Activated CD4-positive, alpha-beta memory T cell treated with anti-CD3 and anti-CD28 coated beads for 36 hours (primary cell): ENCODE data around the gene AUH. TPM values are rescaled to one million over a fixed set of nuclear protein-coding genes. Genes with fewer than 3 reads are reported as not detected.

Experiments
- CTCF ChIA-PET: fragments of 350-600 bp; sonication (Branson Sonifier 250); formaldehyde crosslinking; loops from one replicate; lab custom pipeline; 2021; ENCODE audit warnings: antibody characterized with exemption, inconsistent platforms; lab: Charles Lee
- POLR2A ChIA-PET: fragments of 350-600 bp; sonication (Branson Sonifier 250); formaldehyde crosslinking; loops from one replicate; lab custom pipeline; 2021; ENCODE audit warnings: antibody characterized with exemption; lab: Charles Lee
- DNase-seq: peaks from one replicate; pipeline ENCODE4 v3.0.0-alpha.2; 2020
- H3K27ac Mint-ChIP-seq: one replicate; pipeline ENCODE4 v1.8.0; 2021; ENCODE audit warnings: mixed read lengths
- H3K27me3 Mint-ChIP-seq: one replicate; pipeline ENCODE4 v1.8.0; 2021; ENCODE audit warnings: mixed read lengths
- H3K36me3 Mint-ChIP-seq: one replicate; pipeline ENCODE4 v1.8.0; 2021; ENCODE audit warnings: mixed read lengths
- H3K4me1 Mint-ChIP-seq: one replicate; pipeline ENCODE4 v1.8.0; 2021; ENCODE audit warnings: low read depth, mixed read lengths
- H3K4me3 Mint-ChIP-seq: one replicate; pipeline ENCODE4 v1.8.0; 2021; ENCODE audit warnings: mild to moderate bottlenecking, mixed read lengths
- H3K9me3 Mint-ChIP-seq: one replicate; pipeline ENCODE4 v1.8.0; 2021; ENCODE audit warnings: mixed read lengths
- intact Hi-C: fragments of 100-400 bp; cut with micrococcal nuclease; formaldehyde crosslinking; loops from one replicate; pipeline ENCODE4 v1.15.1; 2023
- total RNA-seq, 2 experiments: library from RNA; stranded (reverse); gene quantifications; one replicate each; pipeline ENCODE4 v1.2.3, GENCODE V29; 2021

The AUH gene
- total RNA-seq, 2 experiments from 2014 or later = 38.8 to 40.9 TPM

DNA sequence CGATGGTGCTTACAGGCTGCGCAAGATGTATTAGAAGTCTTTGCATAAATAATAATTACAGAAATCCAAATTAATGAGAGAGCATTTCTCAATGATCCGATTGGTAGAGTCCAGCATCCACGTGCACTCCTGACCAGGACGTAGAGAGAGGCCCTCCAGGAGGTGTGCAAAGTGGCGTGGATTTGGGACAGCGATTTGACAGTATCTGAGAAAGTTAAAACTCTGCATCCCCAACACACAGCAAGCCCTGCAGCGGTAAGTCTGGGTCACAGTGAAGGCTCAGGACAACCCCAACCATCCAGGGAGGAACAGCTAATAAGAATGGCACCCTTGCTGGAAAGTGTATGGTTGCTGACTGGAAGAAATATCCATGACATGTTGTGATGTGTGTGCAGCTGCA is 180.2 kb downstream of the AUH start:
- peaks cover 23% of the 10 kb centered on the region for H3K4me1 Mint-ChIP-seq
- CTCF ChIA-PET = no interaction called here
- H3K9me3 Mint-ChIP-seq = no peaks in the 10 kb centered on the region

DNA sequence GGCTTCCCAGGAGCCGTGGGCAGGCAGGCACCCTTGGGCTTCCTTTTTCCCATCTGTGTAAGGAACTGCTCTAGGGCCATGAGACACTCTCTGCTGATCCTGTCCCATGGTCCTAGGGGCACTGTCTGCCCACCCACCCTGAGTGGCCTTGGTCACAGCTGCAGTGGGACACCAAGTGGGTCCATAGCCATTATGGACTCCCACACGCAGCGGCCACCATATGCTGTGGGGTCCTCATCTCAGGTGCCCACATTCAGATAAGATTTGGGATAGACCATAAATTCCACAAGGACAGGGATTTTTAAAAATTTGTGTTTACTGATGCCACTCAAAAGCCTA is 180.8 kb downstream of the AUH start:
- ChIA-PET CTCF (no interaction called here), POLR2A (no interaction called here)
- peak; percentile 5 for DNase-seq
- no peaks in the 10 kb centered on the region for H3K9me3 Mint-ChIP-seq
- H3K27ac Mint-ChIP-seq = no peak overlapping the region
- H3K4me1 Mint-ChIP-seq = peaks cover 19% of the 10 kb centered on the region
- intact Hi-C loops = no loop called here
- H3K27me3 Mint-ChIP-seq = no peaks in the 10 kb centered on the region
- H3K36me3 Mint-ChIP-seq = no peaks in the 10 kb centered on the region
- H3K4me3 Mint-ChIP-seq = no peak overlapping the region

More for the DNA sequence above, 180.2 kb downstream of the AUH start:
- intact Hi-C loops = no loop called here
- H3K4me3 Mint-ChIP-seq = no peak overlapping the region
- no peaks in the 10 kb centered on the region for H3K36me3 Mint-ChIP-seq
- DNase-seq = peak; percentile 4
- no peak overlapping the region for H3K27ac Mint-ChIP-seq
- no peaks in the 10 kb centered on the region for H3K27me3 Mint-ChIP-seq
- POLR2A ChIA-PET = no interaction called here

DNA sequence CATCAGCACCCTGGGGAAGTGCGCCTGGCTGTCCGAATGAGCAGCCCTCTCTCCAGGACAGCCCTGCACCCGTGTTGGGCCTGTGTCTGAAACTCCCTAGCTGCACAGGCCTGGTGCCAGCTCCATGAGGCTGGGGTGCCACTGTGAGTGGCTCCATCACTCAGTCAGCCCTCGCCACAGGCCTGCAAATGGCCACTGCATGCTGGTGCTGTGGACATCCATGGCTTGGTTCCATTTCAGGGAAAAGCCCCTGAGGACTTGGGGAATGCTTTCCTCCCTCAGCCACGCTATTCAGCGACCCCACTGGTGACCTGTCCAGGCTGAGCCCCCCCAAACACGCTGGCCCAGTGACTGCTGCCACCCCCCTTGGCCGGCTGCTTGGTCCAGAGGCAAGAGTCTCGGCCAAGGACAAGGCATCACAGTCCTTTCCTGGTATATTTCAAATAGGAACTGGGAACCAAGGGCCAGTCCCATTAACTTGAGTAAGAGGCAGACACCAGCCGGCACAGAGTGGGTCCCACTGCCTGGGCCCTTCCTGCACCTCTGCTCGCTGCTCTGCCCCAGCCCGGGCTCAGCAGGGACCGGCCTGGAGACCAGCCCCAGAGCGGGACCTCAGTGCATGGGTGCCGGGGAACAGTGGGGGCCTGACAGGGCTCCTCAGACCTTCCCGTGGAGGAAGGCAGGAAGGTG is 181.3 kb downstream of the AUH start:
- Mint-ChIP-seq H3K27ac (no peak overlapping the region), H3K4me1 (peaks cover 23% of the 10 kb centered on the region), H3K4me3 (no peak overlapping the region), H3K27me3 (no peaks in the 10 kb centered on the region), H3K36me3 (no peaks in the 10 kb centered on the region), H3K9me3 (no peaks in the 10 kb centered on the region)
- ChIA-PET CTCF (no interaction called here), POLR2A (no interaction called here)
- peak; percentile 5 for DNase-seq
- intact Hi-C loops = no loop called here

DNA sequence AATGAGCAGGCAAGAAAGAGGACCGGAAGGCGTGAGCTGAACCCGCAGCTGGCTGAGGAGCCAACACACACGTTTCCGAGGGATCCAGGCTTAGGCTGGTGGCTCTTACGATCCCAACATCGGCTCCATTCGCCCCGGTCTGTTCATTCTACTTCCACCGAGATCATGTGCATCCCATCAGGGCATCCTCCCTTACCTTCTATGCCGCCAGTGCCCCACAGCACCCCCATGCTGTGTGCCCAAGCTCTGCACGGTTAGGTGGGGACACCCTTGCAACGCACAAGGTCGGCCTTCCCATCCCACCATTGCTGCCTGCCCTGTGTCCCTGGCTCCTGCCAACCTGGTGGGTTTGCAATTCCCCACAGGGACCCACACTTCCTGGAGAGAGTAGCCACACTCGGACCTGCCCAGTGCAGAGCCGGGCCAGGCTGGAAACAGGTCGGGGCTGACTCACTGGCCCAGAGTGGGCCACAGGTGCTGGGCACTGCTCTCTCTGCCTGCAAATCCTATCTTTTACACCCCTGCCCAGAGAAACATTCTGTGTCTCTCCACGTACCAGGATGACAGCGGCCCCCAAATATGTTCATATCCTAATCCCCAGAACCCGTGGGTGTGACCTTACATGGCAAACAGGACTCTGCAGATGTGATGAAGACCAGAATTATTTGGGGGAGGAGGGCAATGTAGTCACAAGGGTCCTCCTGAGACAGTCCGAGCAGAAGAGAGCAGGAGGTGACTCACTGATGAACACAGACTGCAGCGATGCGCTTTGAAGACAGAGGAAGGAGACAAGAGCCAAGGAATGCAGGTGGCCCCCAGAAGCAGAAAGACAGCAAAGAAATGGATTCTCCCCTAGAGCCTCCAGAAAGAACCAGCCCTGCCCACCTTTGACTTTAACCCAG is 182.2 kb downstream of the AUH start:
- intact Hi-C loops = no loop called here
- DNase-seq = peak; percentile 9
- Mint-ChIP-seq H3K4me3 (no peak overlapping the region), H3K9me3 (no peaks in the 10 kb centered on the region), H3K27ac (no peak overlapping the region), H3K36me3 (no peaks in the 10 kb centered on the region), H3K27me3 (no peaks in the 10 kb centered on the region), H3K4me1 (peaks cover 30% of the 10 kb centered on the region)
- ChIA-PET POLR2A (interaction anchor here (2.5 to 2.7 kb wide), 2 partner anchors 28 to 48 kb away, joined by 9 to 22 read pairs; no protein-coding TSS in a partner anchor), CTCF (no interaction called here)

DNA sequence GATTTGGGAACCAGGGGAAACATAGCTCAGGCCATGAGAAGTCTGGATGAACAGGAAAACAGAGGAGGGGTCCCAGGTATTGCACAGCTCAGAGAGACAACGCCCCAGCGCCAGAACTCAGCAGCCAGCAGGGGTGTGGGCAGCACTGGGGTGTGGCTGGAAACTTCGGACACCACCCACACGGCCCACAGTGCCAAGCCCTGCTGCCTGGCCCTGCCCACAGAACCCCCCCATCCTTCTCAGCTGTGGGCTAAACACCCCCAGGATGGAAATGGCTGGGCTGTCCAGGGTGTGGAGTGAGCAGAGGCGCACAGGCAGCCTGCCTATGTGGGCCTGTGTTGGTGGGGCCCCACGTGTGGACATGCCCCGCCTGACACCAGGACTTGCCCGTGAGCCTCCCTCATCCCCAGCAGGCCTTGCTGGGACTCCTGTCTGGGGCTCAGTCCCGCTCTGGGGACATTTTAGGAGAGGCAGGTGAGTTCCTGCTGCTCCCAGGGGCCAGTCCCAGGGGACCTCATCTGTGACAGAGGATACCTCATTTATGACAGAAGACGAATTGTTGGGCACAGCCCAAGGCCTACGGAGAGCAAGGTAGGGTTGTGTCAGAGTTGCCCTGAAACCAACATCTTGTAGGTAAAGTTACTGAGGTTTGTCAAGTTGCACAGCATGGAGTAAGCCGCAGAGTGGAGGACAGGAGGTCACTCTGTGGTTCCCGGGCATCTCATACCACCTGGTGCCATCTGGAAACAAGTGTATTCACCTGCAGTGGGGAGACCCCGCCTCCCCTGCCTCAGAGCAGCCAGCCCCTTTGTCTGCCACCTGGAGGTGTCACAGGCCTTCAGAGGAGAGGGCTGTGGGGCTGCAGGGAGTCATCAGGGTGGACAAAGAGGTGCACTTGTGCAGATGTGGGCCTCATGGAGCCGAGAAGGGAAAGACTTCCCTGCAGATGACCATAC is 183.2 kb downstream of the AUH start:
- DNase-seq = peak; percentile 9
- no peaks in the 10 kb centered on the region for H3K9me3 Mint-ChIP-seq
- ChIA-PET POLR2A (interaction anchor here (0.5 to 4.8 kb wide), 14 partner anchors 8 to 241 kb away, joined by 3 to 29 read pairs (median 6); no protein-coding TSS in a partner anchor), CTCF (interaction anchor here (0.6 to 2.0 kb wide), 4 partner anchors 8 to 26 kb away, joined by 4 to 6 read pairs (median 6); no protein-coding TSS in a partner anchor)
- H3K36me3 Mint-ChIP-seq = no peaks in the 10 kb centered on the region
- H3K27ac Mint-ChIP-seq = peak overlapping the region; percentile 89
- H3K27me3 Mint-ChIP-seq = no peaks in the 10 kb centered on the region
- intact Hi-C loops = loop anchor here (1.0 kb wide), 1 partner anchor 15 kb away; no protein-coding TSS in a partner anchor
- H3K4me1 Mint-ChIP-seq = peaks cover 36% of the 10 kb centered on the region
- no peak overlapping the region for H3K4me3 Mint-ChIP-seq

DNA sequence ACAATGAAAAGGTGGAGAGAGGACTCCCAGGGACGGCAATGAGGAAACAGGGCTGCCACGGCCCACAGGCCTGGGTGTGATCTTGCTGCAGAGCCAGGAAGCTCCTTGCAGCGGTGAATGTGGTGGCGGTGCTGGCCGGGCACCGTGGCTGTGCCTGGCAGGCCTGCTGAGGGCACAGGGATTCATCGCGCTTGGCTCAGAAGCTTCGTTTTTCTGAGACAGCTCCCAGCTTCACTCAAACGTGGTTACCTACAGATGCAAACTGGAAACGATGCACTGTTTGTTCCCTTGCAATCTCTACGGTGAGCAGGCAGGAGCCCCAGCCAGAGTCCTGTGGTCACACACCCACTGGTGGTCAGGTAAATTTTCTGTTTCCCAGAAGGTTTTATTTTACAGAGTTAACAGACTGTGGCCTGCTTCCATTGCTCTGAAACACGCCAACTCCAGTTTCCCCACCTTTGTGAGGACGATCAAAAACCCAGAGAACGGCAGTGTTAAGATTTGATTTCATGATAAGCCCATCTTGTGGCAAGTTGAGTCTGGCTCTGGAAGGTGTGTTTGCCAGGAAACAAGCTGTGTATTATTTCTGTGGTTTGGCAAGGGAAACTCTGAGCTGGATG is 183.9 kb downstream of the AUH start:
- CTCF ChIA-PET = interaction anchor here (0.6 to 2.0 kb wide), 6 partner anchors 9 to 263 kb away, joined by 3 to 6 read pairs (median 4); no protein-coding TSS in a partner anchor
- peaks cover under 1% of the 10 kb centered on the region for H3K36me3 Mint-ChIP-seq
- peak; percentile 70 for DNase-seq
- H3K27me3 Mint-ChIP-seq = no peaks in the 10 kb centered on the region
- peaks cover 37% of the 10 kb centered on the region for H3K4me1 Mint-ChIP-seq
- POLR2A ChIA-PET = interaction anchor here (0.5 to 4.8 kb wide), 16 partner anchors 9 to 246 kb away, joined by 3 to 29 read pairs (median 6); partner anchors contain the start of gene NFIL3
- peak overlapping the region; percentile 89 for H3K27ac Mint-ChIP-seq
- intact Hi-C loops = loop anchor here (1.0 kb wide), 1 partner anchor 16 kb away; no protein-coding TSS in a partner anchor
- H3K4me3 Mint-ChIP-seq = peak overlapping the region; percentile 9
- H3K9me3 Mint-ChIP-seq = peaks cover under 1% of the 10 kb centered on the region

DNA sequence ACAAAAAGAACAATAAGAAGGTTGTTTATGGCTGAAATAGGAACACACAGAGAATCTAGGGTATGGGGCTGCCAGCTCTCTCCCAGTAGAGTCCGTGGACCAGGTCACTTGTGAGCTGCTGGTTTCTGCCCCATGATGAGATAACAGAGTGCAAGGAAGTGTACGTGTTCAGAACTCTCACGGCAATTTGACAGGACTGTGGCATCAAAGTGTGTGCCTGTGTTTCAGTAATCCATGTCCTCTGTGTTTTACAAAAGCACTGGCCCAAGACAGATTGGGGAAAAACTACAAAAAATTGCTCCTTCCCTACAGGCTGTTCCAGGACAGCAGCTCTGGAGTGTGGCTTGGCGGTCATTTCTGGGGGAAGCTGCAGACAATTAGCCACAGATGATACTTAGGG is 184.6 kb downstream of the AUH start:
- intact Hi-C loops = no loop called here
- Mint-ChIP-seq H3K36me3 (peaks cover 8% of the 10 kb centered on the region), H3K9me3 (peaks cover 7% of the 10 kb centered on the region), H3K27me3 (no peaks in the 10 kb centered on the region), H3K4me1 (peaks cover 44% of the 10 kb centered on the region), H3K4me3 (no peak overlapping the region), H3K27ac (peak overlapping the region; percentile 89)
- ChIA-PET CTCF (interaction anchor here (0.9 to 2.0 kb wide), 5 partner anchors 10 to 262 kb away, joined by 3 to 6 read pairs (median 5); no protein-coding TSS in a partner anchor), POLR2A (interaction anchor here (0.9 to 4.8 kb wide), 13 partner anchors 9 to 247 kb away, joined by 3 to 29 read pairs (median 6); partner anchors contain the start of gene NFIL3)
- peak; percentile 8 for DNase-seq

DNA sequence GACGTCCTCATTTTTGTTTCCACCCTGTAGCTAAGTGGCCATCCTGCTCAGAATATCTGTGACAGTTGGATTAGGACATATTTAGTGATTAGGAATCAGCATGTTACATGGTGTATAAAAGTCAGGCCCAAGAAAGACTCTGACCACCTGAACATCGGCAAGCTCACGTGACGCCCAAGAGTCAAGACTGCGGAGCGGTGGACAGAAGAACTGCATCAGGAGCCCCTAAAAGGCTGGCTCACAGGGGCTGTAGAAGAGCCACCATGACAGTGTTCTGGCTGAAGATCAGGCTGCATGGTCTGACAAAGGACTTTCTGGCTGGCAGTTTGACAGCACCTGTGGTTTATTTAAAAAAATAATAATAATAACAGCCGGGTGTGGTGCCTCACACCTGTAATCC is 185.3 kb downstream of the AUH start:
- ChIA-PET CTCF (interaction anchor here (1.4 to 2.0 kb wide), 2 partner anchors 24 to 29 kb away, joined by 3 to 5 read pairs; no protein-coding TSS in a partner anchor), POLR2A (interaction anchor here (1.7 to 4.8 kb wide), 3 partner anchors 11 to 25 kb away, joined by 6 to 29 read pairs (median 6); no protein-coding TSS in a partner anchor)
- H3K9me3 Mint-ChIP-seq = peaks cover 14% of the 10 kb centered on the region
- H3K4me1 Mint-ChIP-seq = peaks cover 46% of the 10 kb centered on the region
- DNase-seq = no peak
- intact Hi-C loops = no loop called here
- H3K36me3 Mint-ChIP-seq = peaks cover 14% of the 10 kb centered on the region
- H3K27ac Mint-ChIP-seq = peak overlapping the region; percentile 89
- no peaks in the 10 kb centered on the region for H3K27me3 Mint-ChIP-seq
- H3K4me3 Mint-ChIP-seq = no peak overlapping the region

DNA sequence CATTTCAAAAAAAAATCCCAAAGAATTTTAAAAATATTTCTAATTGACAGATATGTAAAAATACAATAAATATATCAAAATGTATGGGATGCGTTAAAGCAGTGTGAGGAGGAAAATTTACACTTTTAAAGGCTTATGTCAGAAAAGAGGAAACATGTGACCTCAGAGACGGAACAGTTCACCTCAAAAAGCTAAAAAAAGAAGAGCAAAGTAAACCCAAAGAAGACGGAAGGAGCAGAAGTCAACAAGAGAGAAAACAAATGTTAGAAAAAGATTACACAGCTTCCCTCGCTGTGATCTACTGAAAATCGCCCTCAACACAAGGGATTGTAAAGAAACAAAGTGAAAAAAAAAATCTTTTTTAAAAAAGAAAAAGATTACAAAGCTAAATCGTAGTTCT is 186.9 kb downstream of the AUH start:
- Mint-ChIP-seq H3K36me3 (peaks cover 26% of the 10 kb centered on the region), H3K4me3 (peak overlapping the region; percentile 20), H3K4me1 (peaks cover 46% of the 10 kb centered on the region), H3K9me3 (peaks cover 30% of the 10 kb centered on the region), H3K27me3 (no peaks in the 10 kb centered on the region), H3K27ac (peak overlapping the region; percentile 75)
- DNase-seq = no peak
- POLR2A ChIA-PET = interaction anchor here (0.8 to 4.8 kb wide), 7 partner anchors 9 to 75 kb away, joined by 3 to 29 read pairs (median 4); no protein-coding TSS in a partner anchor
- CTCF ChIA-PET = interaction anchor here (1.3 kb wide), 1 partner anchor 141 kb away, joined by 3 read pairs; no protein-coding TSS in a partner anchor
- intact Hi-C loops = no loop called here

DNA sequence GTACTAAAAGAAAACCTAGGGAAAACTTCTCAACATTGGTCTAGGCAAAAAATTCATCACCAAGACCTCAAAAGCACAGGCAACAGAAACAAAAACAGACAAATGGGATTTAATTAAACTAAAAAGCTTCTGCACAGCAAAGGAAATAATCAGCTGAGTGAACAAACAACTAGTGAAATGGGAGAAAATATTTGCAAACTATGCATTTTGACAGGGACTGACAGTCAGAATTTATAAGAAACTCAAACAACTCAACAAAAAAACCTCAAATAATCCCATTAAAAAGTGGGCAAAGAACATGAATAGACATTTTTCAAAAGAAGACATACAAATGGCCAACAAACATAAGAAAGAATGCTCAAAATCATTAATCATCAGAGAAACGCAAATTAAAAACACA is 189.4 kb downstream of the AUH start:
- no peak overlapping the region for H3K4me3 Mint-ChIP-seq

More for the DNA sequence above, 189.4 kb downstream of the AUH start:
- DNase-seq = no peak
- H3K36me3 Mint-ChIP-seq = peaks cover 26% of the 10 kb centered on the region
- POLR2A ChIA-PET = no interaction called here
- H3K27ac Mint-ChIP-seq = no peak overlapping the region
- H3K4me1 Mint-ChIP-seq = peaks cover 33% of the 10 kb centered on the region
- intact Hi-C loops = no loop called here
- peaks cover 34% of the 10 kb centered on the region for H3K9me3 Mint-ChIP-seq
- H3K27me3 Mint-ChIP-seq = no peaks in the 10 kb centered on the region
- CTCF ChIA-PET = no interaction called here
